Measurements from ENCODE around the gene MEGF11.
"Not testable (repeated sequence)": the region's sequence is repeated elsewhere in the genome, so short reads cannot be mapped to it uniquely, and the experiment has no call there.

MEGF11 gene

DNA sequence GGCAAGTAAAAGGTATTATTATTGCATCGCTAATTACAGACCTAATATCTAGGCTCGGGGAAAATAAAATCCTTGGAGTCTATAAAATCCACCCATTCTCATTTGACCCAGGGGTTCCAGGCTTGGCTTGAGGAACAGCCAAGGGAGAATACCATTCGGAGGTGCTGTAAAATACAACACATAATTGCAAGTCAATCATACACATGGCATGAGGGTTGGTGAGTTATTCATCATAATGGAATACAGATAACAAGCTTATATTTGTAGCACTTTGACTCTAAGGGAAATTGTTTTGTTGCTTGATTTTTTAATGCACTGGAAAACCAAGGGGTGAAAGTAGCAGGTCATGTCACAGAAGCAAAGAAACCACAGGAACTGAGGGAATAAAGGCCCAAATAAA, 23.0 kb upstream of the MEGF11 start:
- no peak for DNase-seq (ENCODE audit: low read depth, low spot score)

DNA sequence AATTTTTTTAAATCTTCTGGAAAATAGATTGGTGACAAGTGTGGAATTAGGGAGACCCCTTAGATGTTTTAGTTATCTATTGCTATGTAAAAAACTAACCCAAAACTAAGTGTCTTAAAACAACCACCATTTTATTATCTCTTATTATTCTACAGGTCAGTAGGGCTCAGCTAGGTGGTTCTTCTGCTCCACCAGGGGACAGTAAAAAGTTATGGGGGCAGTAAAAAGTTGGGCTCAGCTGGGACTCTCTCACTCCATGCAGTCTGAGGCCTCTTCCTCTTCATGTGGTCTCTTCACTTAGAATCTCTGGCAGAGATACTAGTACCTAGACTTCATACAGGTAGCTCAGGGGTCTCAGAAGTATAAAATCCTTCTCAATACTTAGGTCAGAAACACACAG, 21.8 kb upstream of the MEGF11 start:
- DNase-seq (ENCODE audit: low read depth, low spot score): no peak

DNA sequence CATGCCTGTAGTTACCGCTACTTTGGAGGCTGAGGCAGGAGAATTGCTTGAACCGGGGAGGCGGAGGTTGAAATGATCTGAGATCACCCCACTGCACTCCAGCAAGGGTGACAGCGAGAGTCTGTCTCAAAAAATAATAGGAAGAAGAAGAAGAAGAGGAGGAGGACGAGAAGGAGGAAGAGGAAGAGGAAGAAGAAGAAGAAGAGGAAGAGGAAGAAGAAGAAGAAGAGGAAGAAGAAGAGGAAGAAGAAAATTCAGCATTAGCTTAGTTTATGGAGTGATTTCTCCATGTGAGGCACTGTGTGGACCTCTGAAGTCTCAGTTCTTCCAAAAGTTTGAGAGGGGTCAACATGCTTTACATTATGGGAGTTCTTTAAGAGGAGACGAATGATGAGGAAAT, 17.4 kb upstream of the MEGF11 start:
- DNase-seq (ENCODE audit: low read depth, low spot score): no peak

GRCh38 chr15:66269326-66270090, 16.0 kb upstream of the MEGF11 start:
- peak; percentile 78 for DNase-seq (ENCODE audit: low read depth, low spot score)

GRCh38 chr15:66264859-66265513, 11.4 kb upstream of the MEGF11 start:
- DNase-seq (ENCODE audit: low read depth, low spot score): no peak

GRCh38 chr15:66262837-66263236, 9.3 kb upstream of the MEGF11 start:
- not testable (repeated sequence) for DNase-seq (ENCODE audit: low read depth, low spot score)

GRCh38 chr15:66261056-66261455, 7.5 kb upstream of the MEGF11 start:
- no peak for DNase-seq (ENCODE audit: low read depth, low spot score)

DNA sequence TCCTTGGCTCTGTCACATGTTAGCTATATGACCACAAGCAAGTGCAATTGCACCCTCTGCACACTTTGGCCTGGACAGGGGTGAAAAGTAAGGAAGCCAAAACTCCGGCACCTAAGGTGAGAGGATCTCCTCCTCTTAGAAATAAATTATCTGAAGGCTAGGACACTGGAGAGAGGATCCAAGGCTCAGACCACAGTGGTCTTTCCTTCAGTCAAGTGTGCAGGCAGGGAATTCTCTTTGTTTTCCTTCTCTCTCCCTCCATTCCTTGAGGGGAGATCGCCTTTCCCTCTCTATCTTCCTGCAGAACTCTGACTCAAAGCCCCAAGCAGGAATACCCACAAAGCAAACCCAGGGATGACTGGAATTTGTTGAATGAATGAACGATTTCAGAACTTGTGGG, 3.1 kb upstream of the MEGF11 start:
- no peak for DNase-seq (ENCODE audit: low read depth, low spot score)

GRCh38 chr15:66254951-66255676, 1.6 kb upstream of the MEGF11 start:
- DNase-seq (ENCODE audit: low read depth, low spot score): no peak

- peak; percentile 8 for DNase-seq (ENCODE audit: low read depth, low spot score)
Measured at GRCh38 chr15:66254089-66254950, 770 bp upstream of the MEGF11 start.

- DNase-seq (ENCODE audit: low read depth, low spot score): peak; percentile 62
Measured at GRCh38 chr15:66252685-66253417, 699 bp downstream of the MEGF11 start.

DNA sequence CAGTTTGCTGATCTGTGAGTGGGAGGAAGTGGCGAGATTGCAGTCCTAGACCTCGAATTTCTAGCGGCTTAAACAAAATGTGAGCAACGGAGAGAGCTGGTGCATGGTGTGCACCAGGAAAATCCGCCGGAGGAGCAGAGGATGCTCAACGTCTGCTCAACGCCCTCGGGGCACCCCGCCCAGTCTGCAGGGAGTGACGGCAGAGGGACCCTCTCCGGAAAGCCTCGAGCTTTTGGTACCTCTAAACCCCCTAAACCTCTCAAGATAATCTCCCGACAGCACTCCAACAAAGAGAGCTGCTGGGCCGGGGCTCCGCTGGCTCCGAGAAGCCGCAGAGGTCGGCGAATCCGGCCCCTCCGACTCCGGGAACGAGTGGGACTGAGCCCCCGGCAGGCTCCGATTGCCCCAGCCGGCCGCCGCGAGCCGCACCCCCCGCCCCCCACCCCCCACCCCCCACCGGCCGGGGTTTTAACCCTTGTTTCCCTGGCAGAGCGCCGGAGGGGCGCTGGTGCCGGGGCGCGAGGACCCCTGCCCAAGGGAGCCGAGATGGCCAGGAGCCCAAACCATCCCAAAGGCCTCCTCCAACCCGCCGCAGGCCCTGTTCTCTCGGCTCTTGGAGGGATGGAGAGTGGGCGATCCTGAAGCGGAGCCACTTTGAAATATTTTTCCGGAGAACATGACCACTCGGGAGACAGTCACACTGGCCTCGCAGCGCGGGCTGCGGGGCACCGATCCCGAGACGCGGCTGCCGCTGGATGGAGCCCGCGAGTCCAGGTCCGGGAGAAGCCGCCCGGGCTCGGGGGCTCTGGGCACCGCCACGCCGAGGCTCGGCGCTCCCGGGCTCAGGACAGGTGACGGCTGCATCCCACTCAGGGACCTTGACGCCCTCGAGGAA, 1.5 kb downstream of the MEGF11 start:
- peak; percentile 84 for DNase-seq (ENCODE audit: low read depth, low spot score)

DNA sequence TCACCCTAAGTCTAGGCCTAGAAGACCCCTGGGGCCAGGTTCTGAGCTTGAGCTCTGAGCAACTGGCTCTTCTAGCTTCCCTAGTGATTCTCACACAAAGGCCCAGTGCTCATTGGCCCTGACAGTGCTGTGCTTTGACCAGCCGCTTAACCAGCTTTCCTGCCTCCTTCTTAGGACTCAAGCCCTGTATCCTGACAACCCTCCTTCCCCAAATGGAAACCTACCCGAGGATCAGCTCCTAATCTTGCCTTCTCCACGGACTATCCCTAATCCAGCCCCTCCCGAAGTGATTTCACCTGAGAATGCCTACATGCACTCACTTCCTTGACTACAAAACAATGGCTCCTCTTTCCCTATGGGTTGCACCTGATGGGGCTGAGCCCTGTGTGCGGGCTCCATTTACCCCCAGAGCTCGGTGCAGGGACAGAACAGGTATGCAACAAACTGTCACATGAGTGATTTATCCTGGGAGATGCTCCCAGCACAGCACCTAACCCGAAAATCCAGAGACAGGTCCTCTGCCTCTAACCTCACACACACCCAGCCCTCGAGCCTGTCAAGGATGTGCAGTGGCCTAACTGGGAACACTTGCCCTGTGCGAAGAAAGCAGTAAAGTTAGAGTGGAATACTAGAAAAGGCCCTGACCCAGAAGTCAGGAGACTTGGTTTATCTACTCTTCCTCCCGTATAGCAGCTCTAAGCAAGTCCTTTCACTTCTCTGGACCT, 2.3 kb downstream of the MEGF11 start:
- no peak for DNase-seq (ENCODE audit: low read depth, low spot score)

GRCh38 chr15:66249605-66250174, 3.9 kb downstream of the MEGF11 start:
- DNase-seq (ENCODE audit: low read depth, low spot score): peak; percentile 81

- DNase-seq (ENCODE audit: low read depth, low spot score): no peak
Measured at GRCh38 chr15:66246937-66247336, 6.6 kb downstream of the MEGF11 start.

DNA sequence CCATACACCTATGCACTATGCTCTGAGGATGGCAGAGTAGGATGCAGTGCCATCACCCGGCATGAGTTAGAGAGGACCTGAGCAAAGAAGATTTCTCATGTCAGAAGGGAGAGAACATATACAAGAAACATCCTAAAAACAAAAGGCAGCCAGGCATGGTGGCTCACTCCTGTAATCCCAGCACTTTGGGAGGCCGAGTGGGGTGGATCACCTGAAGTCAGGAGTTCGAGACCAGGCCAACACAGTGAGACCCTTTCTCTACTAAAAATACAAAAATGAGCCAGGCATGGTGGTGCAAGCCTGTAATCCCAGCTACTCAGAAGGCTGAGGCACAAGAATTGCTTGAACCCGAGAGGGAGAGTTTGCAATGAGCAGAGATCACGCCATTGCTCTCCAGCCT, 7.7 kb downstream of the MEGF11 start:
- DNase-seq (ENCODE audit: low read depth, low spot score): not testable (repeated sequence)

DNA sequence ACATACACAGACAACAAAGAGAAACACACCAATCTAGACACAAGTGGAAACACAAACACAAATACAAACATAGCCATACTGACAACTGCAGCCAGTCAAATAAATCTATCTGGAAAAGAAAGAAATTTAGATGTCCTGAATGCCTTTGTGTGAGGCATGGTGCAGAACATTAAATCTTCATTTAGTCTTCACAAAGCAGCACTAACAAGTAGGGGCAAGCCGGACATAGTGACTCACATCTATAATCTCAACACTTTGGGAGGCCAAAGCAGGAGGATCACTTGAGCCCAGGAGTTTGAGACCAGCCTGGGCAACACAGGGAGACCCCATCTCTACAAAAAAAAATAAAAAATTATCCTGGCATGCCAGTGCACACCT, 11.7 kb downstream of the MEGF11 start:
- no peak for DNase-seq (ENCODE audit: low read depth, low spot score)

- no peak for DNase-seq (ENCODE audit: low read depth, low spot score)
Measured at GRCh38 chr15:66241087-66241907, 12.3 kb downstream of the MEGF11 start.
